ENCODE measurements around the gene CTAGE1.
"Not testable (repeated sequence)": the region's sequence is repeated elsewhere in the genome, so short reads cannot be mapped to it uniquely, and the experiment has no call there.

CTAGE1 gene

DNA sequence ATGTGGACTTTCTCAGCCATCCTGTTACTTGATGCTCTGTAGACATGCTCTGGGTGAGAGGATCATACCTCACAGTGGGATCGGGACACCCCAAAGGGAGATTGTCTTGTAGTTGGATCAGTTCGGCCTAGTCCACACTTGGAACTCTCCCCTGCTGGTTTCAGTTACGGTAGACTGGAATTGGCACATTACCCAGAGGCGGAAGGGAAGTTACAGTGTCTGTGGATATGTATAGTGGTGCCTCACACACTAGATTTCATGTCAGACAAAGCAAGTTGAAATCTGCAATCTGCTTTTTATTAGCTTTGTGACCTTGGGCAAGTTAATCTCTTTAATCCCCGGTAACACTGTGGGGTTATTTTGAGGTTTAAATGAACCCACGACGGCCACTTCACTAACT lies 16.2 kb upstream of the CTAGE1 start:
- no peak for DNase-seq

DNA sequence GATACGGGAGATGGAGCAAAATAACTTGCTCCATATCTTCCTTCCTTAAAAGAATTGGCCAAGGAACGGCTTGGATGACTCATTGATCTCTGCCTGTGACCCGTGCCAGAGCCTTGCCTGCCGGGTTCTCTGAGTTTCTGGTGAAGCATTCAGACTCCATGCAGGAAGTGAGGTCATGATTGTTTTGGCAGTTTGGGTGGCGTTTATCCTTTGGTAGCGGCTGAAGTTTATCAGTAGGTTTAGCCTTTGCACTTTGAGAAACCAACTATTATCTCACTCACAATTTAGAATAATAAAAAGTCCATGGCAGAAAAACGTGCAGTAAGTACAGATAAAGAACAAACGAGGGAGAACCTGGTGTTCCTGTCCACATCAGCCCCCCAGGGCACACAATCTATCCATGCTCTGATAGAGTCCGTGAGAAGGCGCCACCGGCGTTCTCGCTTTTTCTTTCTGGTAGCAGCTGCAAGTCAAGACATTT lies 15.0 kb upstream of the CTAGE1 start:
- no peak for DNase-seq

DNA sequence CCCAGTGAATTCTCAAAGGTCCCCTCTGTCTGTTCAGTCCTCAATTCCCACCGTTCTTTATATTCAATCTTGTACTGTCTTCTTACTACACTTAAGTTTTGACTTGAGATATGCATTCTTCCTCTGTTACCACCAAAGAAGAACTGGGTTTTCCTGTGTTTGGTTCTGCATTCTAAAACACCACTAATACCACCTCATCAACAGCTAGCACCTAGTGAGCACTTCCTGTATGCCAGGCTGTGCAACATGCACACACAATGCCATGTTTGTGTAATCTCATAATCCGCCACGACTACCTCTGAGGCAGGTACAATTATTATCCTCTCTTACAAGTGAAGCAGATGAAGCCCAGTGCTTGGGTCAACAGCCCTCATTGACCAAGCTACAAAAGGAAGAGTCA lies 11.8 kb upstream of the CTAGE1 start:
- DNase-seq = no peak

DNA sequence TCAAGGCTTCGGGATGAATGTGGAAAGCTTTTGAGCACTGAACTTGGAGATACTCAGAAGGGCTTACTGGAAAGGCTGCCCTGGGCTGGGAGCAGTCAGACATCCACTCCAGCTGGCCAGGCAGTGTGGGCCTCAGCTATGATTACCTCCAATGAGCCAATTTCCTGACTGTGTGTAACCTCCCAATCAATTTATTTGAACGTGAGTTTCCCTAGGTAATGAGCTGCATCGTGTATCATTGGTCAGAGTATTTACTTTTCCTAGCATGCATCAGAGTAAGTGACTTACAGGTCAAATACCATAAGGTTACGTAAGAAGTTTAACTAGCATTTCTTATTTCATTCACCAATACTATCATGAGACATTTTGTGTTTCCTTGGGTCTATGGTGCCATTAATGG lies 11.0 kb upstream of the CTAGE1 start:
- no peak for DNase-seq

DNA sequence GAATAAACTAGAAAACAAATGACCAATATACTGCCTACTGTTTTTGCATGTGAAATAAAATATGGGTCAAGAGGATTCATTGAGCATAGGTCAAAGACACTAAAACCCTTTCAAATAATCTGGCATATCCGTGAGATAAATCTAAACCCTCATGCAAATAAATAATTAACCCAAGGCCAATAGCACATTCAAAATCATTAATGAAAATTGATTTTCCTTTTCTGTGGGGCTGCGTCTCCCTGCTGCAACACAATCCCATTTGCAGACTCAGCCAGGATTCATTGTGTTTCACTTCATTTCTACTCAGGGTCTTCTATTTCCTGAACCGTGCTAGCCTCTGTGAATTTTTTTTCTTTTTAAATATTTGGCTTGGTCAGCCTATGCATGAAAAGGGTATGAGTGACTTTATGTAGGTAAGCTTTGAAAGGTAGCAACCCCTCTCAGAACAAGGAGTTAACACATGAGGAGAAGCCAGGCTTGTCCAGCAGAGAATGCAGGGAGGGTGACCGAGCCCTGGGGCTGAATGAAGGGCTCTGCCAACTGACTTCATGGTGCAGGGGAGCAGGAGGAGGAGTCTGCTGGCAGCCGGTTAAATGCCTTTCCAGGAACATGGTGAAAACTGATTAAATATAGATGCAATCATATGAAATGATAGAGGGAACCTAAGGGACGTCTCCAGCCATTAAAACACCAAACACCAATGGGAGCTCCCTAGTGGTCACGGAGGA lies 10.3 kb upstream of the CTAGE1 start:
- DNase-seq = no peak

DNA sequence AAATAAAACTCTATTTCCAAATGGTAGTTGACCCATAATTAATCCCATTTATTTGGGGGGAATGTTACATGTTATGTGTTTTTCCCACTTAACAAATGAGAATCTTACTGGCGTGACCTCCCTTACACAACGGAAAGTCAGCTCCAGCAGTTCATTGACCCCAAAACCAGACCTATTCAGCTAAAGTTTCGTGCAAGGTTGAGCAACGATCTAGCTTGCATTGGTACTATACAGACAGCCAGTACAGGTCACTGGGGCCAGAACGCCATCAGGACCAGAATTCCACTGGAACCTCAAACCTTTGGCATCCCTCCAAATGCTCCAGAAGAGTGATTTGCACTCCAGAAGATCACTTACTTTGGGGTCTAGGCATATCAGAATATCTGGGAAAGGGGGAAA lies 6.8 kb upstream of the CTAGE1 start:
- no peak for DNase-seq

DNA sequence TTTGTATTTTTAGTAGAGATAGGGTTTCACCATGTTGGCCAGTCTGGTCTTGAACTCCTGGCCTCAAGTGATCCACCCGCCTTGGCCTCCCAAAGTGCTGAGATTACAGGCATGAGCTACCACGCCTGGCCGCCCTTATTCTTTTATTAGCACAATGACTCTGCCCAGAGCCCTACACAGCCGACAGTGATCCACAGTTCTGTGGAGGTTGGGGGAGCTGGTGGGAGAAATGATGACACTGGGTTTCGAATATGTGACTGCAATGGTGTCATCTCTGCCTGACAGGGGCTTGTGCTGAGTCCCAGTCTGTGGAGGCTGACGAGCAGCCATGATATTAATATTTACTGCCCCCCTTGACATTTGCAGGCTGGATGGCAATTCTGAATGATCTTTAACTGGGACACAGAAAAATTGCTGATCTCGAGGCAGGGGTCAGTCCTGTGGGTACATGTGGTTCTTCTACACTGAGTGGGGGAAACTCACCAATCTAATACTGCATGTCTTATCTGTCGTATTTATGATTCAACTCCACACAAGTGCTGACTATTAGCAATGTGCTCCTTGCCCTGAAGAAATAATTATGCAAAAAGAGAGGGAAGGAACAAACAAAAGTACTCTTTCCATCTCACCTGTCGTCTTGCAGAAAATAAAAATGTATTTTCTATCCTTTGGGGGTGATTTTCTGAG lies 6.3 kb upstream of the CTAGE1 start:
- DNase-seq = no peak

DNA sequence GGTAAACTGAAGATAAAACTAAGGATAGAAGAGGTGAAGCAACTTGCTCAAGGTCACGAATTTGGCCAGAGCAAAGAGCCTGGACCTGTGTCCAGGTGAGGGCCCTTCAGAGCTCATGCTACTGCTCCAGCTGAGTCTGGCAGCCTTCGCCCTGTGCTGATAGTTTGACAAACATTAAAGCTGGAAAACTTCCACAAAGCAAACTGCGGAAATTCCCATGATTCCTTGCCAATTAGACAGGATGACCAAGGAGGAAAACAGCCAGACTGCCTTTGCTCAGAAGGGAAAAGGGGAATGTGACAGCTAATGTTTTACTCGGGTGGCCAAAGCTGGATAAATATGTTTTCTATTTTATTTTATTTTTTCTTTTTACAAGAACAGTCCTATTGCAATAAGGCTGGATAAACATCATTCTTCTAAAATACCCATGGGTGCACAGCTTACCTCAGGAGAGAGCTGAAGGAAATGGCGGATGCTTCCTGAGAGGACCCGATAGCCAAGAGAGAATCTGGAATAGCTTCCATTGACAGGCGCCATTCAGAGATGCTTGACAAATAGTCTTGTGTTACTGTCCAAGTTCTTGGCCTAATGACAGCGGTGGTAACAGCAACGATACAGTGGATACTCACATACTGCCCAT lies 5.3 kb upstream of the CTAGE1 start:
- no peak for DNase-seq

DNA sequence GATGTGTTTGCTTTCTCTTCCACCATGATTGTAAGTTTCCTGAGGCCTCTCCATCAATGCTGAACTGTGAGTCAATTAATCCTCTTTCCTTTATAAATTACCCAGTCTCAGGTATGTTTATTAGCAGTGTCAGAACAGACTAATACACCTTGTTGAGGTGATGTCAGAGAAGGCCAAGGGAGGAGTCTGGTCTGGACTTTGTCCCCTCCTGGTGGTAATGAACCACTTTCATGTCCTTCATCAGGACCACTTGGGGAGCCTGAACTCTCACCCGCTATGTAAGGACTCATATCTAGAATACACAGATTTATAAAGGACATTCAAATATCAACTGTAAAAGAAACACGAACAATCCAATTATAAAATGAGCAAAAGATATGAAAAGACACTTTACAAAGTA lies 2.9 kb upstream of the CTAGE1 start:
- no peak for DNase-seq

DNA sequence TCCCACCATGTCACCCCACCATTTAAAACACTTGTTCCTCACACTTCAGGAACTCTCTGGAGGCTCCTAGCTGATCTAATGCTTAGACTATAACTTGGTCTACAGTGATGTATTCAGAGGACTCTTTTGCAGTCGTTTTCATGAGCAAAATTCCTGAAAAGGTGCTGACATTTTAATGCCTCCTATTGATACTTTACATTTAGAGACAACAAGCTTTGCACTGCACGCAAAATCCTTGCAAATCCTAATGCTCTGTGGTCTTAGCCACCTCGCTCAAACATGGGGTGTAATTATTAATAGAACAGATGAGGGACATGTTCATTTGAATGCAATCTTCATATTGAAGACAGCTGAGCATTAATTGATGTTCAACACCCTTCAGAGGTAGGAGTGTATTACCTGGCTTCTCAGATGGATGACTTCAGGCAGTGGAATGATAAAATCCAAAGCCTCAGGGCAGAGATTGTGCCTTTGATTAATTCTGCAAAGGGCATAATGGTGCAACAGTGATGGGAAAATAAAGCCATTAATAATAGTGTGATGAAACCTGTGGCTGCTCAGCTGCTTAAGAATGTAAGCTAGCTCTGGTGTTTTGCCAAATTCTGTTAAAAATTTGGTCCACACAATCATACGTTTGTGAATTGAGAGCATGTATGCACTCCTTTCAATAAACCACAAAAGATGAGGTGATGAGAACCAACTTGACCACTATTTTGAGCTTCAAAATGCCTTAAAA lies 5.4 kb downstream of the CTAGE1 start:
- no peak for DNase-seq

DNA sequence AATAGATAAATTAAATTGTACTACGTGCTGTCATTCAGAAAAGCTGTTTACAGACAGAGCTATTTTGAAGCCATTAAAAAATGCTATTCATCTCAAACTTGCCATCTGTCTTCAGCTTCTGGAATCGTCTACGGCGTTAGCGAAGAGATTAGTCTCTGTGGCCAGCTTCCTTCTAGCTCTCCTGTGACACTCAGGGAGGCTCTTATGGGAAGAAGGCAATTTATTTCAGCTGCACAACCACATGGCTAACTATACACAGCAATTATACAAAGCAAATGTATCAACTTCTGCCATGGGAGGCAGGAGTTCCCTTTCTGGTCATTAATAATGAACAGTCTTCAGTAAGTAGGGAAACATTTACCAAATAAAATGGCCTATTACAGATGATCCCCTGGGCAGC lies 6.3 kb downstream of the CTAGE1 start:
- DNase-seq = no peak

DNA sequence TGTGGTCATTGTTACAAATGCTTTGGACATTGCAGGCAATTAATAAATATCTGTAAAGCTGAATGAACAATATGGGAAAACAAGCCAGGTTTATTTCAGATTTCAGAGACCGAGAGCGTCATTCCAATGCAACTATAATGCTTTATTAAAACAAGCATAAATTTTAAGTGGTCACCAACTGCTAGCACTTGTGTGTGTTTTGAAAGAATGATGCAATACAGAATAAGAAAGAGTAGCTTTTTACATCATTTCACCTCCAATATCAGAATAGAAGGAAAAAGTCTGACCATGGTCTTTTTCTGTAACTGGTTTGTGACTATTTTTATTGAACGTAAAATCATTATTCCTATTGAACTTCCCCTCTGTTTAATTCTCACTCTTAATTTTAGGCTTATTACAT lies 7.6 kb downstream of the CTAGE1 start:
- no peak for DNase-seq

DNA sequence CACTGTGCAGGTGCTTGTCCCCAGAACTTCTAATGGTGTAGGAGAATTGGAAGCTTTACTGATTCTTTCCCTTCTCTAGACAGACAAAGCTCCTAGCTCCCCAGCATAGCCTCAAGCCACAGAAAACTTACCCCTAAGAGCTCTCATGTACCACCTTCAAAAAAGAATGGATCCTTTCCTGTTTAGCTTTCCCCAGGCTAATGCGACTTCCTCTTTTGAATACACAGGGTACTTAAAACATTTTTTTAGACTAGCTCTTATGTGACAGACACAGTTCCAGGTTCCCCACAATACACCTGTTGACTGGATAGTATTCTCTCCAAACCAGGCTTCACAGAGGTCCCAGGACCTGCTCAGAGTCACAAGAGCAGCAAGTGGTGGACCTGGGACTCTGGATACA lies 8.3 kb downstream of the CTAGE1 start:
- DNase-seq = no peak

DNA sequence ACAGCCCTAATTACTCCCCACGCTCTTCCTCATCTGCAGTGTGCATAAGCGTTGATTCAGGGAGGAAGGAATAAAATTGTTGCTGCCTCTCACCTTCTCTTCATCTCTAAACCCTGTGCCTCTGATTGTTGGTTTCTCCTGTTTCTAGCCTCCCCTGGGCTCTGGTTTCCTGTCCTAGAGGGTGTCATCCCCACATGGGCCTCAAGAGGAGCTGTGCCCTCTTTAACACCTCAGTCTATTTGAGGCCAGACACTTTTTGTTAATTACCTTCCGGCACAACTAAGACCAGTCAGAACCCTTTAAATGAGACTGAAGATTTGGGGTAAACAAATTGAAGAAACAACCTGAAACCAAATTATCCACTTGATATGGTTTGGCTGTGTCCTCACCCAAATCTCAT lies 9.7 kb downstream of the CTAGE1 start:
- DNase-seq = no peak

DNA sequence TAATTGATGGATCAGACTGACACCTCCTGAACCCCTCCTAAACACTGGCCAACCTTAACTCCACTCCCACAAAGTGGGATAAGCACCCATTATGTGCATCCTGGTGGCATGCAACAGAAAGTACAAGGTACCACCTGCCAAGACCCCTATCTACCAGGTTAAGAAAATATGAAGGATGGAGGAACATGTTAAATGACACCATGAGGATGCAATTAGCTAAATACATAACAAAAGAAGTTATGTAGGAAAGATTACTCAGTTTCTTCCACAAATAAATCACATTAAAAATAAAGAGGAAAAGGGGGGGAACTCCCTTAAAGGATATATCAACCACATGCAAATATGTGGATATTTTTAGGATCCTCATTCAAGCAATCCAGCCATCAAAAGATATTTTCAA lies 12.6 kb downstream of the CTAGE1 start:
- no peak for DNase-seq

DNA sequence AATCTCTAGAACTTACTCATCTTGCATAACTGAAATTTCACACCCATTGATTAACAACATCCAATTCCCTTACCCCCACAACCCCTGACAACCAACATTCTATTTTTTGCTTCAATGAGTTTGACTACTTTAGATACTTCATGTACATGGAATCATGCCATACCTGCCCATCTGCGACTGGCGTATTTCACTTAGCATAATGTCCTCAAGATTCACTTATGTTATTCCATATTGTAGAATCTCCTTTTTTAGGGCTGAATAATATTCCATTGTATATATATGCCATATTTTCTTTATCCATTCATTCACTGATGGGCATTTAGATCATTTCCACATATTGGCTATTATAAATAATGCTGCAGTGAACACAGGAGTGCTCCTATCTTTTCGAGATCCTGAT lies 13.8 kb downstream of the CTAGE1 start:
- no peak for DNase-seq

DNA sequence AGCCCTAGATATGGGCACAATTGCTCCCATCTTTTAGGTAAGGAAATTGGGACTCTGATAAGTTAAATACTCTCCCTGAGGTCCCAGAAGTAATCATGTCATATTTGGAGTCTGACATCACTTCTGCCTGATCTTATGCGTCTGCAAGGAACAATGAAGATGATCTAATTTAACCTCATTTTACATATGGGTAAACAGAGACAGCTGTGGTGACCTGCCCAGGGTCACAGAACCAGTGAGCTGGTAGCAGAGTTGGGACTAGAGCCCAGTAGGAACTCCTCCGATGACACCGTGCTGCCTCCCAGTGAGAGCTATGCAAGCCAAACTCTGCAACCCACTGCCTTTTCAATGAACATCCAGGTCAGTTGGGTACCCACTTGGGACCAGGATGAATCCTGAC lies 17.8 kb downstream of the CTAGE1 start:
- DNase-seq = no peak

DNA sequence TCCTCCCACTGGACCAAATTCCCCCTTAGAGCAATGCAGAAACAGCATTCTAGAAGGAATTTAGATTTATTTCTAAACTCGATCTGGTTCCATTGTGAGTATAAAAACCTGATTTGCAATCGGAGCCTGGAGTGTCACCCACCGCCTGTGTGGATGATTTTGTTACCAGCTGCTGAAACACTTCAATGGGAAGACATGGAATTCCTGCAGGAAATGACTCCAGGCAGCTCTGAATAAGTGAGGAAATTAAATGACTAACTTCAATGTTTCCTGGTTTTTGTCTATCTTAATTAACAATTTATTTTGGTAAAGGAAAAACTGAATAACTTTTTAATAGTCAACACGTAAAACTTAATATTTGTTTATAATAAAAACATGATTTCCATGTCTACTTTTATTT lies 19.3 kb downstream of the CTAGE1 start:
- DNase-seq = no peak

DNA sequence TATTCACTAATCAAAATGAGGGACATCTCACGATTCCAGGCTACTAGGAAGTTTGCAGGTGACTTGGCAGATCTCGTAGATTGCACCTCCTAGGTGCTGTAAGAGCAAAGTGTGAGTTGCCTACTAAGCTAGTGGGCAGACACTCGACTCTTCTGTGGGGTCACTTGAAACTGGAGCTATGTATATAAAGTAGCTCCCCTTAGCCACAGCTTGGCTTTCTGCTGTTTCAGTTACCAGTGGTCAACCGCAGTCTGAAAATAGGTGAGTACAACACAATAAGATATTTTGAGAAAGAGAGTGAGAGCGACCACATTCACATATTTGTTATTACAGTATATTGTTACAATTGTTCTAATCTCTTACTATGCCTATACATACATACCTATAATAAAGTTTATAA lies 23.3 kb downstream of the CTAGE1 start:
- no peak for DNase-seq

DNA sequence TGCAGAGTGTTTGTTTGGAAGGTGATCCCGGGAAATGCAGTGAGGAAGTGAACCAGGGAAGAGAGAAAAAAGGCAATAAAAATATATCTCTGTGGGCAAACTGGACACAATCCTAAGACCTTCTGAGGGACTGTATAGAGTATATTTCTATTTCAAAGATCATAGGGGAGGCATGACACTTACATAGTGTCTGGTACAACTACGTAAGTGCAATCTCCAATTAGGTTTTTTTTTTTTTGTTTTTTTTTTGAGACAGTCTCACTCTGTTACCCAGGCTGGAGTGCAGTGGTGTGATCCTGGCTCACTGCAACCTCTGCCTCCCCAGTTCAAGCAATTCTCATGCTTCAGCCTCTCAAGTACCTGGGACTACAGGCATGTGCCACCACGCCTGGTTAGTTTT lies 24.6 kb downstream of the CTAGE1 start:
- DNase-seq = not testable (repeated sequence)

DNA sequence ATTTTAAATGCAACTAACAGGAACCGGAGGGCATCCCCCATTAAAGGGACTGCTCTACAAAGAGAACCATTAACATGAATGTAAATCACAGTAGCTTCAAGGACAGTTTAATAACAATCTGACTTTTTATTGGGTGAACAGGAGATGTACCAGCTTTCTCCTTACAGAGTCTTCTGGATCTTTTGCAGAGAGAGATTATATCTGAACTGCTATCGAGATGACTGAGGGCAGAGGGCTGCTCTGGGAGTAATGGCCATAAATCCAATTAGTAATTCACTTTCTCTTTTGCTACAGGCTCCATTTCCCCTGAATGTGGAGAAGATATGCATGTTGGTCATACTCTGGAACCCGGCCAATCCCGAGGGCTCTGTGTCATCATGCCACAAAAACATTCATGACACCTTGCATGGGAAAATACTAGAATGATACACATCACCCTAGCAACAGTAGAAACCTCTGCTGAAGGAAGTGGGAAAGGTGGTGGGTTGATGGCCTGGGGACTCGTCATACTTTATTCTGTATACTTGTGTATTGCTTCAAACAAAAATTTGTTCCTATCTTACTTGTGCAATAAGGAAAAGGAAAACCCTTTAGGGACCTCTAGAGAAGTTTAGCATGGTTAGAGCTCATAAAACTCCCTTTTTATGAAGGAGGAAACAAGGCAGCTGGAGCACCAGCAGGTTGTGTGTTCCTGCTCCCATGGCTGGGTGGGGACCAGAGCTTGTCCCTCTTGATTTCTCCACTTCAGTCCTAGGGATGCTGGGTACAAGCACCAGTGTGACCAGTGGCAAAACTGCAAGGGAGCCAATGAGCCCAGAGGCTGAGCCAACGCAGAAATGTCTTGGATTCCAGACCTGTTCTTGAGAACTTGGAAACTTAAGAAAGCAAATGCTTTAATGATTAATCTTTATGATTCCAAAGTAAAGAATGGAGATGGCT lies 26.0 kb downstream of the CTAGE1 start:
- no peak for DNase-seq

DNA sequence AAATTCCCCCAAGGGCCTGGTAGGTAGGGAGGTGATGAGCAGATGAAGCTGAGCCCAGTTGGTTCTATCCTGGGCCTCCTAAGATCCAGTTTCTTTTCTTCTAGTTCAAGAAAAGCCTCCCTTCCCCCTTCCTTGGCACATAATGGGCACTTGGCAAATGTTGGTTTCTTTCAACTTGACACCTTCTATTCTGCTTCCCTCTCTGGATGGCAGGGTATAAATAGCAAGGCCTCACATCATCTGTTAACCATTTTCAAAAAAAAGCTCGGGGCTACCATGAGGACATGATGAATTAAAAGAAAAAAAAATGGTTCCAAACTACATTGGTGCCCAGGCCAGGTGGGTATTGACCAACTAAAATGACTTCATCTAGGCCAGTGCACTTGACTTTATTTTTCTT lies 29.9 kb downstream of the CTAGE1 start:
- no peak for DNase-seq
